Adrenal gland (tissue), 12 donors: ENCODE results near the gene DCLK2. TPM values are rescaled to one million over a fixed set of nuclear protein-coding genes. Genes with fewer than 3 reads are reported as not detected.

Experiments used
- DNase-seq, 7 donors: peaks; one replicate each; pipeline ENCODE4 v3.0.0-alpha.2; 2019 to 2020
- H3K27ac ChIP-seq, 5 donors: fragments of 200-600 bp; sonication (generic) in 4 of 5; 1 replicate in 3 of 5; 2 replicates in 2 of 5; pipeline versions ENCODE4 v1.5.1 to v1.8.0; 2016 to 2020; ENCODE audit warnings: mild to moderate bottlenecking in 1 of 5
- H3K27me3 ChIP-seq: fragments of 200-600 bp; 2 replicates; pipeline ENCODE4 v1.8.0; 2021
- H3K36me3 ChIP-seq, 2 donors: fragments of 200-600 bp; replicated peaks in 1 of 2; 1 replicate in 1 of 2; 2 replicates in 1 of 2; pipeline versions ENCODE4 v1.5.1 to v1.8.0; 2018 to 2022
- H3K4me1 ChIP-seq, 2 donors: fragments of 200-600 bp; replicated peaks in 1 of 2; 1 replicate in 1 of 2; 2 replicates in 1 of 2; pipeline versions ENCODE4 v1.5.1 to v1.8.0; 2018 to 2021
- H3K4me3 ChIP-seq, 4 donors: fragments of 200-600 bp; sonication (generic) in 3 of 4; one replicate each; pipeline ENCODE4 v1.5.1; 2016 to 2018
- H3K9me3 ChIP-seq, 3 donors: fragments of 200-600 bp; sonication (generic) in 1 of 3; replicated peaks in 1 of 3; 1 replicate in 2 of 3; 2 replicates in 1 of 3; pipeline versions ENCODE4 v1.5.1 to v1.8.0; 2016 to 2021
- POLR2A ChIP-seq, 2 donors: fragments of 450-650 bp; IDR thresholded peaks; one replicate each; pipeline ENCODE4 v1.6.1; 2017; ENCODE audit warnings: antibody characterized with exemption in 2 of 2, mild to moderate bottlenecking in 2 of 2, moderate library complexity in 1 of 2
- WGBS, 4 donors: extraction: QIAGEN DNeasy Blood & Tissue Kit in 2 of 4; methylation state at CpG; one replicate each; pipeline versions ENCODE4 v1.1.5 to v1.1.7; 2013 to 2017; 5-methylcytosine and 5-hydroxymethylcytosine counted together
- intact Hi-C, 2 donors: fragments of 100-400 bp; cut with DNase I; formaldehyde crosslinking; loops; one replicate each; pipeline versions ENCODE4 v1.14.1 to v1.15.0; 2022 to 2023
- polyA plus RNA-seq, 3 donors: library from polyadenylated mRNA; stranded (reverse); fragments of 200-250 nt in 2 of 3; fragments of 350-450 nt in 1 of 3; fragmentation: Illumina TruSeq in 1 of 3; extraction: RNeasy Lipid Tissue Mini Kit (QIAGEN cat#74804) in 1 of 3; gene quantifications; one replicate each; pipeline ENCODE4 v1.2.3, GENCODE V29; 2013 to 2014
- total RNA-seq, 9 donors: library from RNA; depleted of rRNA in 4 of 9; stranded (reverse); fragments of >200 nt in 4 of 9; fragments of 120-200 nt in 1 of 9; fragmentation: NEBNext Ultra II Directional in 1 of 9; extraction: Animal tissue kit (Norgen Biotek cat#: 25700) in 1 of 9; gene quantifications; one replicate each; pipeline versions ENCODE4 v1.1.0 to v1.2.4, GENCODE V29; 2013 to 2023
- TF ChIP-seq, protein P1 (sequence below), 6 experiments: fragments of 450-650 bp in 4 of 6; fragments of 200-600 bp in 2 of 6; sonication (generic) in 1 of 6; IDR thresholded peaks; 1 replicate in 5 of 6; 2 replicates in 1 of 6; pipeline versions ENCODE4 v1.5.1 to v1.8.0; 2016 to 2021; ENCODE audit warnings: antibody characterized with exemption in 6 of 6, mild to moderate bottlenecking in 2 of 6, moderate library complexity in 1 of 6
- donor health status: healthy with polysubstance abuse.
- donor health status: Bipolar disorder and iron deficiency.
- donor health status: DM: yes; HTN: yes; CAD: no.
- donor health status: DM: no; HTN: no; CAD: no.
- donor health status: DM: no; HTN: no; CAD: no.
- donor health status: DM: yes; HTN: yes; CAD: no.

Gene DCLK2
- total and polyA plus RNA-seq, 12 donors = 2.9 to 11.4 (median 6.3) TPM

DNA sequence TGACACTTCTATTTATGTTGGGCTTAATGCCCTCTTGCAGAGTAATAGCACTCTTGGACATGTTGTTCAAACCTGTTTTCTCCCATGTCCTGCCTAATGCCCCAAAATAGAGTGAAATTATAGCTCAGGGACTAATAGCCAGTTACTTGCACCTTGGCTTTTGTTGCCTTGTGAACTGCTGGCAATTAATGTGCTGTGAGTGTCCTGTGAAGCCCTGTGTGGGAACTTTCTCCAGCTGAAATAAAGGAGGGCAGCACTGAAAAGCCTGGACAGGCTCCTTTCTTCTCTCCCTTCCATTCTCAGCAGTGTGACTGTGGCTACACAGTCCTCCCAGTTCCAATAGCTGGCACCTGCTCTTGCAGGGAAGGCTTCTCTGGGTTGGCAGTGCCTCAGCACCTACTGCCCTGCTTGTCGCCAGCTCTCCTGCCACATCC, 72.4 kb downstream of the DCLK2 start:
- no peak for DNase-seq
- H3K27me3 ChIP-seq = no peaks in the 10 kb centered on the region
- H3K4me1 ChIP-seq = peaks cover 10 to 23% of the 10 kb centered on the region in 2 donors
- no peak overlapping the region for H3K27ac ChIP-seq
- intact Hi-C loops = no loop called here
- no peak overlapping the region for H3K4me3 ChIP-seq
- no peaks in the 10 kb centered on the region for H3K36me3 ChIP-seq
- WGBS, 4 donors = 77 to 93% (median 88%) methylated on average over 1 of the region's 1 CpG
- H3K9me3 ChIP-seq = no peaks in the 10 kb centered on the region
- TF ChIP-seq, protein P1, sequence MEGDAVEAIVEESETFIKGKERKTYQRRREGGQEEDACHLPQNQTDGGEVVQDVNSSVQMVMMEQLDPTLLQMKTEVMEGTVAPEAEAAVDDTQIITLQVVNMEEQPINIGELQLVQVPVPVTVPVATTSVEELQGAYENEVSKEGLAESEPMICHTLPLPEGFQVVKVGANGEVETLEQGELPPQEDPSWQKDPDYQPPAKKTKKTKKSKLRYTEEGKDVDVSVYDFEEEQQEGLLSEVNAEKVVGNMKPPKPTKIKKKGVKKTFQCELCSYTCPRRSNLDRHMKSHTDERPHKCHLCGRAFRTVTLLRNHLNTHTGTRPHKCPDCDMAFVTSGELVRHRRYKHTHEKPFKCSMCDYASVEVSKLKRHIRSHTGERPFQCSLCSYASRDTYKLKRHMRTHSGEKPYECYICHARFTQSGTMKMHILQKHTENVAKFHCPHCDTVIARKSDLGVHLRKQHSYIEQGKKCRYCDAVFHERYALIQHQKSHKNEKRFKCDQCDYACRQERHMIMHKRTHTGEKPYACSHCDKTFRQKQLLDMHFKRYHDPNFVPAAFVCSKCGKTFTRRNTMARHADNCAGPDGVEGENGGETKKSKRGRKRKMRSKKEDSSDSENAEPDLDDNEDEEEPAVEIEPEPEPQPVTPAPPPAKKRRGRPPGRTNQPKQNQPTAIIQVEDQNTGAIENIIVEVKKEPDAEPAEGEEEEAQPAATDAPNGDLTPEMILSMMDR (IDR thresholded peaks at IDR 0.05) = no peak
- no peak for TF ChIP-seq POLR2A (IDR thresholded peaks at IDR 0.05)

DNA sequence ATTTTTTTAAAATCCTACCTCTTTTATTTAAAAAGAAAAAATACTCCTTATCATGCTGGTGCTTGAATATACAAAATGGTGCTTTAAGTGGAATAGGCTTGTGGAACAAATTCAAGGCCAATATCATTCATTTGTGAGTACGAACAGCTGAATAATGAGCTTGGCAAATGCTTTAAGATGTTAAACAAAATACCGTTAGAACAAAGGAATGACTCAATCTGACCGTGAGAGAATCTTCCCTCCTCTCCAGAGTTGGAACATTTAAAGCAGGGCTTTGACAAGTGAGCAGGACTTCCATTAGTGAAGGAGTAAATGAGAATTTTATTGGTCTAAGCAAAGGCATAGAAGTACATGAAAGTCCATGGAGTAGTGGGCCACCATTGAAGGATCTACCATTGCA, 74.5 kb downstream of the DCLK2 start:
- Histone ChIP-seq H3K27ac (peak overlapping the region in 3 of 5 donors; percentile 3 to 21 (median 20)), H3K4me3 (no peak overlapping the region), H3K9me3 (no peaks in the 10 kb centered on the region), H3K36me3 (no peaks in the 10 kb centered on the region), H3K4me1 (peaks cover 7 to 23% of the 10 kb centered on the region in 2 donors), H3K27me3 (no peaks in the 10 kb centered on the region)
- peak in 3 of 7 donors; percentile 11 to 20 (median 15) for DNase-seq
- WGBS, 4 donors = 30 to 50% (median 38%) methylated on average over 3 of the region's 3 CpGs
- intact Hi-C loops = no loop called here
- TF ChIP-seq, protein P1 (IDR thresholded peaks at IDR 0.05) = no peak
- TF ChIP-seq POLR2A (IDR thresholded peaks at IDR 0.05) = no peak

DNA sequence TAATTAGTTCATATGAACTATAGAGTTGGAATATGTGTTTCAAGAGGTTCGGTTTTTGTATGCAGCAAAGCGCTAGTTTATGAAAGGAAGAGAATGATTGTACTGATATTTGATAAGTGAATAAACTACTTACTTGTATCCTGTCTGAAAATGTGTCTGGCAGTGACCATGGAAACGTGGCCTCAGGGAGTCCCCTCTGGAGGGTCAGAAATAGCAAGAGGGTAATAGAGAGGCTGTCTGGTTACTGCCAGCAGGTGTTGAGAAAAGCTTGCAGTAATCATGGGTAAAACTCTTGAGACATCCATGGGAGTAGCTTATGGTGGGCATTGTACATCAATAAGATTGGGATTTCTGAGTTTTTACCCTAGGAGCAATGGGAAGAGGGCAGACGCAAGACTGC, 77.1 kb downstream of the DCLK2 start:
- no peak for TF ChIP-seq POLR2A (IDR thresholded peaks at IDR 0.05)
- TF ChIP-seq, protein P1 (IDR thresholded peaks at IDR 0.05) = no peak
- 88 to 91% (median 90%) methylated on average over 4 of the region's 4 CpGs for WGBS, 4 donors
- peaks cover 0 to 17% of the 10 kb centered on the region in 2 donors for H3K4me1 ChIP-seq
- H3K27ac ChIP-seq = no peak overlapping the region
- no peaks in the 10 kb centered on the region for H3K9me3 ChIP-seq
- intact Hi-C loops = no loop called here
- no peaks in the 10 kb centered on the region for H3K27me3 ChIP-seq
- peak in 1 of 7 donors; percentile 58 for DNase-seq
- no peak overlapping the region for H3K4me3 ChIP-seq
- H3K36me3 ChIP-seq = no peaks in the 10 kb centered on the region

DNA sequence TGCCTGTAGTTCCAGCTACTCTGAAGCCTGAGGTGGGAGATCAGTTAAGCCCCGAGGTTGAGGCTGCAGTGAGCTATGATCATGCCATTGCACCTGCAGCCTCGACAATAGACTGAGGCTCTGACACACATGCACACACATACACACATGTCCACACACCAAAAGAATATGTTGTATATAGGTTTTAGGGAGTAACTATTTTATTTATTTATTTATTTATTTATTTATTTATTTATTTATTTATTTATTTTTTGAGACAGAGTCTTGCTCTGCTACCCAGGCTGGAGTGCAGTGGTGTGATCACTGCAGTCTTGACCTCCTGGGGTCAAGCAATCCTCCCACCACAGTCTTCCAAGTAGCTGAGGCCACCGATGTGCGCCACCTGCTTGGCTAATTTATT, 78.3 kb downstream of the DCLK2 start:
- Histone ChIP-seq H3K27ac (no peak overlapping the region), H3K4me1 (peaks cover 0 to 9% of the 10 kb centered on the region in 2 donors), H3K9me3 (no peaks in the 10 kb centered on the region), H3K27me3 (no peaks in the 10 kb centered on the region), H3K36me3 (no peaks in the 10 kb centered on the region), H3K4me3 (no peak overlapping the region)
- TF ChIP-seq, protein P1 (IDR thresholded peaks at IDR 0.05) = no peak
- TF ChIP-seq POLR2A (IDR thresholded peaks at IDR 0.05) = no peak
- intact Hi-C loops = no loop called here
- WGBS, 4 donors = 91 to 95% (median 93%) methylated on average over 4 of the region's 4 CpGs
- no peak for DNase-seq
